NCI-H446 treated with DMSO at 0.1 percent for 48 hours (cell line): ENCODE data around the gene DBI.
"Not testable (repeated sequence)": the region's sequence is repeated elsewhere in the genome, so short reads cannot be mapped to it uniquely, and the experiment has no call there.

Source experiments
- DNase-seq: peaks from one replicate; lab custom pipeline; 2025; lab: John Stamatoyannopoulos, UW

DBI gene

DNA sequence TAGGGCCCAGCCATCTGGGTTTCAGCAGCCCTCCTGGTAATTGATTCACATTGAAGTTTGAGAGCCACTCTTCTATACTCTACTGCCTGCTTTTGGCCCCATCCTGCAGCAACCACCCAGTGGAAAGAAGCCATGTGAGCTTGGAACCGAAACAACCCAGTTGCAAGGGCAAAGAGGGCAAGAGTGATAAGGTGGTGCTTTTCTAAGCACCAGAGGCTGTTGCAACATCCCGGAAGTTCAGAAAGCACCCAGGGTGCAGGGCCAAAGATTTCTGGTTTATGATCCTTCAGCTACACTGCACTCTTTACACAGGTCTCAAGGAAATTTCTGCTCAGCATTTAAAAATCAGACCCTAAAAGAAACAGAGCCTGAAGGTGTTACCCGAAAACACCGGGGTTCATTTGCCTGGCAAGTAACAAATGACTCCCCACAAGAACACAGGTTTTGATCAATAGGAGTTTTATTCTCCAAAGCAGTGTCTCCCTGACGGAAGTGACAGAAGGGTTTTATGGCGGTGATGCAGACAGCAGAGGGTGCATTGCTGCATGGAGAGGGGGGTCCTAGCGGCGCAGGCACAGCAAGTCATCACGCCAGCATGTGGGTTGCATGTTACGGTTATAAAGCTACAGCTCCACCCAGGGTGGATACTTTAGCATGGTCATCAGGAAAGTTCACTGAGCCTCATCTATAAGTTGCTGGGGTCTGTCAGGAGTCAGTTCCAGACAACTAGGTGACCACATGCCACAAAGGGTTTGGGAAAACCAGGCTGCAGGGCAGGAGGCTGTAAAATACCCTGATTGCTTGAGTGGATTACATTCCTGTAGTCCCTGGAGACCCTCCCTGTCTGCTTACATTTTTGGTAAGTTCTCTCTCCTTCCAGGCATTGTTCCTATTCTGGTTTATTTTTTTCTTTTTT is 36.1 kb downstream of the DBI start:
- no peak for DNase-seq

DNA sequence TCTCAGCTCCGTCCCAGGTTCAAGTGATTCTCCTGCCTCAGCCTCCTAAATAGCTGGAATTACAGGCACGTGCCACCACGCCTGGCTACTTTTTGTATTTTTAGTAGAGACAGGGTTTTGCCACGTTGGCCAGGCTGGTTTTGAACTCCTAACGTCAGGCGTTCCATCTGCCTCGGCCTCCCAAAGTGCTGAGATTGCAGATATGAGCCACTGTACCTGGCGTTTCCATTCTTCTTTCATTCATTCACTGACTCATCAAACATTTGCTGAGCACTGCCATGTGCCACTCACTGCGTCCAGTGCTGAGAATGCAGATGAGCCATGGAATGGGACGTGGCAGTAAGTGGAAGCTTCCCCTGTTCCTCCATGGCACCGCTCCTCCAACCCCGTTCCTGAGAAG is 36.8 kb downstream of the DBI start:
- not testable (repeated sequence) for DNase-seq

DNA sequence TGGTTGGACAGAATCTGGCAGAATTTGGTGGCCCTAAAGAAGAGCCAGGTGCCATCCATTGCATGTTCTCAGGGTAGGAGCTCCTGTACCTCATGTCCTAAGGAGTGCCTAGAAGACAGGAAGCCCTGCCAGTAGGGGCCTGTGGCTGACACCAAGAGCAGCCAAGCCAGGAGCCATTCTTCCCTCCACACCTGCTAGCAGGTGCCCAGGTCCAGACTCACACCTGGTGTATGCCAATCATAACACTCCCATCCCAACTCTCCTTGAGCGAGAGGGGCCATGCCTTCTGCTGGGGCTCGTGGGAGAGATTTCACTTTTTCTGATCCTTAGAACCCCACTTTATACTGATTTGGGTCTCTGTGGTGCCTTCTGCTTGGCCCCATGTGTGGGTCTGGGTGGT is 38.4 kb downstream of the DBI start:
- no peak for DNase-seq

DNA sequence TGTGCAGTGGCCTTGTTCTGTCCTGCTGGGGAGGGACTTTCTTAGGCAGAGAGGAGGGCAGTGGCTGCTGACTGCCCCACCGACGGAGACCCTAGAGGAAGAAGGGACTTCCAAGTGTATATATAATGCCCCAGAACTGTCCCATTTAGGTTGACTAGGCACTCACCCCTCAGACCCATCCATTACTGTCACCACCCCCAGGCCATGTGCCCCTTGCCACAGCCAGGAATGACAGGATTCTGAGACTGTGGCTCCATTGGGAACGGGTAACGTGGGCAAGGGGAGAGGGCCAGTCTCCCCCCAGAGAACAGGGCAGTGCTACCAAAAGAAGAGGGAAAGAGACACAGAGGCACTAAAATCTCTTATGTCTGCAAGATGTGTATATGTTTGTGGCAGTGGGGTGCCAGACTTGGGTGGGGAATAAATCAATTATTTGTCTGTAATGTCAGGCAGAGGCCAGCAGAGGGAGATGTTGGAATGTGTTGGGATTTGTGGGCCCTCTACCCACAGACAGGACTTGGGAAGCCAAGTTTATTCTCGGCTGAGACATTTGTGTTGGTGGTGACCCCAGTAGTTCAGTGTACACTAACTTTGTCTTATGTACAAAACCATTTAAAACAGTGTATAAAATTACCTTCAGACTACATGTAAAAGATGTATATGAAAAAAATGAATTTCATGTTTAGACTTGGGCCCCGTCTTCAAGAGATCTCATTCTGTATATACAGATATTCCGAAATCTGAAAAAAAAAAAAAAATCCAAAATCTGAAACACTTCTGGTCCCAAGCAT is 40.8 kb downstream of the DBI start:
- DNase-seq, result no peak

DNA sequence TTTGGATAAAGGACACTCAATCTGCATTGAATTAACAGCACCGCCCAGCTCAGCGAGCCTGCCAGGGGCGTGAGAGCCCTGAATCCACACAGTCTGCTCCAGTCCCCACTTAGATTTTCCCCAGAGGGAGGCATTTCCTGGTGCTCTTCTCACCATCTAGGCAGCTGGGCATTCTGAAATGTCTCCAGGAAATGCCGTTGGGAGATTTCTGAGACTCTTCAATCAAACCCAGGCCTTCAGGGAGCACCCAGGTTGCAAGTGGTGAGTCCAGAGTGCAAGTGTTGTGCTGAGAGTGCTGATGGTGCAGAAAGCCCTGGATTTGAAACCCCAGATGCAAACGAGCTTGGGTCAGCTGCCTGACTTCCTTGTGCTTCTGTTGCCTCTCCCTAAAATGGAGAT is 41.4 kb downstream of the DBI start:
- no peak for DNase-seq

DNA sequence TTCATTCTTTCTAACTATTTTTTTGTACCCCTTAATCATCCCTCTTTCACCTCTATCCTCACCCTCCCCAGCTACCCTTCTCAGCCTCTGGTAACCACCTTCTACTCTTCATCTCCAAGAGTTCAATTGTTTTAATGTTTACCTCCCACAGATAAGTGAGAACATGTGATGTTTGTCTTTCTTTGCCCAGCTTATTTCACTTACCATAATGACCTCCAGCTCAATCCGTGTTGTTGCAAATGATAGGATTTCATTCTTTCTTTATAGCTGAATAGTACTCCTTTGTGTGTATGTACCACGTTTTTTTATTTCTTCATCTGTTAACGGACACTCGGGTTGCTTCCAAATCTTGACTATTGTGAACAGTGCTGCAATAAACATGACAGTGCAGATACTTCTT is 42.7 kb downstream of the DBI start:
- no peak for DNase-seq

DNA sequence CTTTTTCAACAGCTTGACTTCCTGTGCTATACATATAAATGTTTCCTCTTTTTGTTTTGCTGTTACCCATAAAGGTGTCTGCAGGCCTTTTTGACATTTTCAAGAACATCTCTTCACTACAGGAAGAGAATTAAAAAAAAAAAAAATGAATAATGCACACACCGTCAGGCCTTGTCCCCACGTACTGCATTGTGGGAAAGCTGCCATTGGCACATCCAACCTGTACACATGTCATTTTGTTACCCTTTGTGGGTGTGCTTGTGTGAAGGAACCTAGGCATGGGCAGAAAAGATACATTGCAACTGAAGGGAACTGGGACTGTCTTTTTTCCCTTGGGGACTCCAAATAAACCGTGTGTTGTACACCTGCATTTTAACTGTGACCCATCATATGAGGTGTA is 48.1 kb downstream of the DBI start:
- no peak for DNase-seq

DNA sequence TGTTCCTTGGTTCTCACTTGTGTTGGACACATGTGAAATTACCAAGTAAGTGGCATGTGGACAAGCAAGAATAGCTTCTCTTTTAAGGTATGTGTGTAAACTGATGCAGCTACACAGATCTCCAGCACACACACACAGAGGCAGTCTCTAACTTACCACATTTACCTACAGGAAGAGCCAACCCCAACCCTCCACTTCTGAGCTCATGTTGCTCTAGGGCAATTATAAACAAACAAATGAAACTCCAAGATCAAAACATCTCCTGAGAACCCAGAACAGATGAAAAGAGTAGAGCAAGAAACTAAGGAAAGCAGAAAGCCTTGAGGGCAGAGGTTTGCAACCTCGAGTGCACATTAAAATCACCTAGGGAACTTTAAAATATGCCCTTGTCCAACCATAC is 48.9 kb downstream of the DBI start:
- no peak for DNase-seq

DNA sequence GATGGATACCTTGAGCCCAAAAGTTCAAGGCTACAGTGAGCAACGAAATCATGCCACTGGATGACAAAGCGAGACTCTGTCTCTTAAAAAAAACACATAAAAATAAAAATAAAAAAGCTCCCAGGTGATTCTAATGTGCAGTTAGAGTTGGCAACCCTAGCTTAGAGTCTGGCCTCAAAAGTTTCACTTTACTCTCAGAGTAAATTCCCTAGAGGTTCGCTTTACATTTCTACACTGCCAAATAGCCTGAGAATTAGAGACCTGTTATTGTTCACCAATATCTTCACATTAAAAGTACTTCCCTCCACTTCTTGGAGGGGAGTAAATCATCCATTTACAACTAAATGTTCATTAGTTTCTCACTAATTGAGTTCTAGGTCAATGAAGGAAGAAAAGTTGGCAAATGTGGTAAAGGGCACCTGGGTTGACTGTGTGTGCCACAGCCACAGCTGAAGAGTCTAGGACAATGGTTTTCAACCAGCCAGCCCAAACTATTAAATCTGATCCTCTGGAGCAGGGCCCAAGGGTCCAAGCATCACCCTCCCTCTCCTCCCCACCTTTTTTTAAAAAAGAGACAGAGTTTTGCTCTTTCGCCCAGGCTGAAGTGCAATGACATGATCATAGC is 49.6 kb downstream of the DBI start:
- DNase-seq, result no peak

DNA sequence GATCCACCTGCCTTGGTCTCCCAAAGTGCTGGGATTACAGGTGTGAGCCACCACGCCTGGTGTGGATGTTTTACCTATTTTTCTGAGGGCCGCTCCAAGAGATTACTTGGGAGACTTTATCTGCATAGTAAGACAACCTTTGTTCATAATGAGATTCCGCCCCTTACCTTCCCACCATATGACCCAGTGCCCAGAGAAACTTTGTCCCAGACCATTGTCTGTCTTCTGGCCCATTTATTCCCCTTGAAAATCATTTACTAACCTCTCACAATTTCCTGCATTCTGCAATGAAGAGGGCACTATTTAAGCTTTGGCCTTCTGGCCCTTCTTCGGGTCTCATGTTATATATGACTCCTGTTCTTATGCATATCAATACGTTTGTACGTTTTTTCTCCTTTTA is 51.1 kb downstream of the DBI start:
- DNase-seq, result no peak

DNA sequence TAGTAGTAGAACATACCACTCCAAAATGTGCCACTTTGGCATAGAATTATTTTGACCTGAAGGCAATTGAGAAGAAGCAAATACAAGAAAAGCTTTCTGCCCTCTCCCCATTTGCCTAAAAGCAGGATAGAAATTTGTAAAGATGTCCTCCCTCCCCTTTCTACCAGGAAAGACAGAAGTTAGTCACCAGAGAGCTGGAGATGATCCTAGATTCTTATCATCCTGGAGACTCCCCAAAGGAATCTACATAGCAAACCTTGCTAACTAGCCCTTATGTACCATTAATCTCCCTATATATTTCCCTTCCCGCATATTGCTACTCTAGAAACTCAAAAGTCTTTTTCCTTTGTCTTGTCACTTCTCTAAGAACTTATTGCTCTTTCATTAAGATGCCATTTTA is 52.3 kb downstream of the DBI start:
- DNase-seq, result no peak

DNA sequence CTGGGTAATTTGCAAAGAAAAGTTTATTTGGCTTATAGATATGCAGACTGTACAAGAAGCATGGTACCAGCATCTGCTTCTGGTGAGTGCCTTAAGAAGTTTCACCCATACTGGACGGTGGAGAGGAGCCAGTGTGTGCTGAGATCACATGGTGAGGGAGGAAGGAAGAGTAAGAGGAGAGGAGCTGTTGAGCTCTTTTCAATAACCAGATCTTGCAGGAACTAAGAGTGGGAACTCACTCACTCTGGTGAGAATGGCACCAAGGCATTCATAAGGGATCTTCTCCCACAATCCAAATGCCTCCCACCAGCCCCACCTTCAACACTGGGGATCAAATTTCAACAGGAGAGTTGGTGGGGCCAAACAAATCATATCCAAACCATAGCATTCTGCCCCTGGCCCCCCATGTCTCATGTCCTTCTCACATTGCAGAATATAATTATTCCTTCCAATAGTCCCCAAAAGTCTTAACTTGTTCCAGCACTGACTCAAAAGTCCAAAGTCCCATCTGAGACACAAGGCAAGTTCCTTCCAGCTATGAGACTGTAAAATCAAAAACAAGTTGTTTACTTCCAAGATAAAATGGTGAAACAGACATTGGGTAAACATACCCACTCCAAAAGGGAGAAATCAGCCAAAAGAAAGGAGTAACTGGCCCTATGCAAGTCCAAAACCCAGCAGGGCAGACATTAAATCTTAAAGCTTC is 53.2 kb downstream of the DBI start:
- no peak for DNase-seq

DNA sequence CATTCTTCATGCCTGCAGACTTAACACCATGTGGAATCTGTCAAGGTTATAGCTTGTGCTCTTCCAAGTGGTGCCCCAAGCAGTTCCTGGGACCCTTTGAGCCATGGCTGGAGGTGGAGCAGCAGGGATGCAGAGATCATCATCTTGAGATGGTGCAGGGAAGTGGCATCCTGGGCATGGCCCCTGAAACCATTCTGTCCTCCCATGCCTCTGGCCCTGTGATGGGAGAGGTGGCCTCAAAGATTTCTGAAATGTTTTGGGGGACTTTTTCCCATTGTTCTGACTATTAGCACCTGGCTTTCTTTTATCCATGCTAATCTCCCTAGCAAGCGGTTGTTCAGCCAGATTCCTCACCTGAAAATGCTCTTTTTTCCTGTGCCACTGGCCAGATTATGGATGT is 54.5 kb downstream of the DBI start:
- no peak for DNase-seq

DNA sequence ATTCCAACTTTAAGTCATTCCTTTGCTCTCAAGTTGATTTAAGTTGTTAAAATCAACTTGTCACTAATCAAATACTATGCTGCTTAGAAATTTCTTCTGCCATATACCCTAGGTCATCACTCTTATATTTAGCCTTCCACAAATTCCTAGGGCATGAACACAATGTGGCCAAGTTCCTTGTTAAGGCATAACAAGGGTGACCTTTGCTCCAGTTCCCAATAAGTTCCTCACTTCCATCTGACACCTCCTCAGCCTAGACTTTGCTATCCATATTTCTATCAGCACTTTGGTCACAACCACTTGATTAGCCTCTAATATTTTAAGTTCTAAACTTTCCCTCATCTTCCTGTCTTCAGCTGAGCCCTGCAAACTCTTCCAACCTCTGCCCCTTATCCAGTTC is 55.0 kb downstream of the DBI start:
- DNase-seq, result no peak
